Astrocyte (in vitro differentiated cells and primary cell): ENCODE measurements around the gene NUP107. TPM values are rescaled to one million over a fixed set of nuclear protein-coding genes. Genes with fewer than 3 reads are reported as not detected.
A peak's percentile ranks its signal among the peaks of the same experiment; 100 is the strongest.

ENCODE experiments used
- DNase-seq: peaks from one replicate; pipeline ENCODE4 v3.0.0-alpha.2; 2010; ENCODE audit warnings: low read depth
- FAIRE-seq: peaks from 2 replicates; lab custom pipeline; 2011; peaks lifted over from hg19 to GRCh38; lab: Jason Lieb, UNC
- H2AFZ ChIP-seq: 2 replicates; pipeline ENCODE4 v1.6.0; 2012; ENCODE audit warnings: low read depth, low read length, inconsistent platforms
- H3K27ac ChIP-seq: 2 replicates; pipeline ENCODE4 v1.5.1; 2011; ENCODE audit warnings: low read depth, low read length, inconsistent platforms
- H3K27me3 ChIP-seq: 2 replicates; pipeline ENCODE4 v1.6.0; 2011; ENCODE audit warnings: low read length, inconsistent platforms; ENCODE audit not compliant: insufficient read depth
- H3K36me3 ChIP-seq: 2 replicates; pipeline ENCODE4 v1.5.1; 2011; ENCODE audit warnings: low read length, inconsistent platforms; ENCODE audit not compliant: insufficient read depth
- H3K4me1 ChIP-seq: 2 replicates; pipeline ENCODE4 v1.5.1; 2011; ENCODE audit warnings: low read length, inconsistent platforms; ENCODE audit not compliant: insufficient read depth
- H3K4me2 ChIP-seq: 2 replicates; pipeline ENCODE4 v1.6.0; 2012; ENCODE audit warnings: low read length, inconsistent platforms
- H3K4me3 ChIP-seq: 2 replicates; pipeline ENCODE4 v1.5.1; 2011; ENCODE audit warnings: low read depth, mild to moderate bottlenecking, low read length, inconsistent platforms; ENCODE audit not compliant: insufficient read depth
- H3K79me2 ChIP-seq: 2 replicates; pipeline ENCODE4 v1.6.0; 2012; ENCODE audit warnings: mild to moderate bottlenecking, low read length, inconsistent platforms; ENCODE audit not compliant: insufficient read depth
- H3K9ac ChIP-seq: 2 replicates; pipeline ENCODE4 v1.6.0; 2012; ENCODE audit warnings: mild to moderate bottlenecking, low read length, inconsistent platforms
- H3K9me3 ChIP-seq: 2 replicates; pipeline ENCODE4 v1.5.1; 2012; ENCODE audit warnings: low read depth, mild to moderate bottlenecking, low read length, inconsistent platforms; ENCODE audit not compliant: insufficient read depth
- H4K20me1 ChIP-seq: 2 replicates; pipeline ENCODE4 v1.6.0; 2012; ENCODE audit warnings: low read length, inconsistent platforms; ENCODE audit not compliant: insufficient read depth
- H3K27ac Mint-ChIP-seq: one replicate; pipeline ENCODE4 v1.8.0; 2021; ENCODE audit warnings: mild to moderate bottlenecking, mixed read lengths; ENCODE audit not compliant: unreplicated experiment
- H3K27me3 Mint-ChIP-seq: one replicate; pipeline ENCODE4 v1.8.0; 2021; ENCODE audit warnings: low read depth, mixed read lengths; ENCODE audit not compliant: unreplicated experiment
- H3K36me3 Mint-ChIP-seq: one replicate; pipeline ENCODE4 v1.8.0; 2021; ENCODE audit warnings: low read depth, mixed read lengths; ENCODE audit not compliant: unreplicated experiment
- H3K4me1 Mint-ChIP-seq: one replicate; pipeline ENCODE4 v1.8.0; 2021; ENCODE audit warnings: low read depth, mixed read lengths; ENCODE audit not compliant: unreplicated experiment
- H3K4me3 Mint-ChIP-seq: one replicate; pipeline ENCODE4 v1.8.0; 2021; ENCODE audit warnings: mild to moderate bottlenecking, moderate library complexity, mixed read lengths; ENCODE audit not compliant: unreplicated experiment
- H3K9me3 Mint-ChIP-seq: one replicate; pipeline ENCODE4 v1.8.0; 2021; ENCODE audit warnings: mild to moderate bottlenecking, mixed read lengths; ENCODE audit not compliant: unreplicated experiment
- EZH2 ChIP-seq: IDR thresholded peaks from 2 replicates; pipeline ENCODE4 v1.6.1; 2012; ENCODE audit warnings: mild to moderate bottlenecking, low read length, inconsistent platforms; ENCODE audit not compliant: insufficient read depth
- total RNA-seq: library from RNA; stranded (reverse); gene quantifications from 2 replicates; pipeline ENCODE4 v1.2.1, GENCODE V29; 2021
- TF ChIP-seq, protein P1 (sequence below): IDR thresholded peaks from 2 replicates; pipeline ENCODE4 v1.5.1; 2011; ENCODE audit warnings: low read depth, mild to moderate bottlenecking, inconsistent platforms, low read length, moderate library complexity; ENCODE audit not compliant: insufficient read depth

NUP107 gene
- total RNA-seq, 1 donor from 2014 or later, result 42.8 TPM

- FAIRE-seq, result no peak
- peak overlapping the region; percentile 34 for H3K27ac Mint-ChIP-seq
Measured at GRCh38 chr12:68784015-68784414, 97.2 kb downstream of the NUP107 start.

GRCh38 chr12:68785358-68785757, 98.6 kb downstream of the NUP107 start:
- Mint-ChIP-seq H3K9me3 (no peaks in the 10 kb centered on the region), H3K27ac (no peak overlapping the region), H3K36me3 (peaks cover 3% of the 10 kb centered on the region), H3K27me3 (no peaks in the 10 kb centered on the region), H3K4me1 (peaks cover 35% of the 10 kb centered on the region), H3K4me3 (no peak overlapping the region)
- H3K4me3 ChIP-seq, result no peak overlapping the region
- H3K9me3 ChIP-seq, result no peaks in the 10 kb centered on the region
- H2AFZ ChIP-seq, result no peak overlapping the region
- H3K27ac ChIP-seq, result no peak overlapping the region
- H3K27me3 ChIP-seq, result no peaks in the 10 kb centered on the region
- DNase-seq (no peak), FAIRE-seq (no peak)
- no peaks in the 10 kb centered on the region for H4K20me1 ChIP-seq
- no peak overlapping the region for H3K4me2 ChIP-seq
- H3K36me3 ChIP-seq, result no peaks in the 10 kb centered on the region
- H3K4me1 ChIP-seq, result peaks cover 3% of the 10 kb centered on the region
- no peak overlapping the region for H3K9ac ChIP-seq
- TF ChIP-seq EZH2, result no peak
- TF ChIP-seq, protein P1, sequence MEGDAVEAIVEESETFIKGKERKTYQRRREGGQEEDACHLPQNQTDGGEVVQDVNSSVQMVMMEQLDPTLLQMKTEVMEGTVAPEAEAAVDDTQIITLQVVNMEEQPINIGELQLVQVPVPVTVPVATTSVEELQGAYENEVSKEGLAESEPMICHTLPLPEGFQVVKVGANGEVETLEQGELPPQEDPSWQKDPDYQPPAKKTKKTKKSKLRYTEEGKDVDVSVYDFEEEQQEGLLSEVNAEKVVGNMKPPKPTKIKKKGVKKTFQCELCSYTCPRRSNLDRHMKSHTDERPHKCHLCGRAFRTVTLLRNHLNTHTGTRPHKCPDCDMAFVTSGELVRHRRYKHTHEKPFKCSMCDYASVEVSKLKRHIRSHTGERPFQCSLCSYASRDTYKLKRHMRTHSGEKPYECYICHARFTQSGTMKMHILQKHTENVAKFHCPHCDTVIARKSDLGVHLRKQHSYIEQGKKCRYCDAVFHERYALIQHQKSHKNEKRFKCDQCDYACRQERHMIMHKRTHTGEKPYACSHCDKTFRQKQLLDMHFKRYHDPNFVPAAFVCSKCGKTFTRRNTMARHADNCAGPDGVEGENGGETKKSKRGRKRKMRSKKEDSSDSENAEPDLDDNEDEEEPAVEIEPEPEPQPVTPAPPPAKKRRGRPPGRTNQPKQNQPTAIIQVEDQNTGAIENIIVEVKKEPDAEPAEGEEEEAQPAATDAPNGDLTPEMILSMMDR, result no peak
- no peaks in the 10 kb centered on the region for H3K79me2 ChIP-seq

More at GRCh38 chr12:68784015-68784414, 97.2 kb downstream of the NUP107 start:
- no peak overlapping the region for H3K27ac ChIP-seq
- H3K9me3 ChIP-seq, result no peaks in the 10 kb centered on the region
- Mint-ChIP-seq H3K27me3 (no peaks in the 10 kb centered on the region), H3K4me3 (no peak overlapping the region), H3K36me3 (peaks cover 3% of the 10 kb centered on the region), H3K4me1 (peaks cover 32% of the 10 kb centered on the region), H3K9me3 (no peaks in the 10 kb centered on the region)
- no peak for TF ChIP-seq EZH2
- TF ChIP-seq, protein P1, result no peak
- no peak overlapping the region for H3K4me3 ChIP-seq
- no peak for DNase-seq
- no peaks in the 10 kb centered on the region for H3K79me2 ChIP-seq
- no peaks in the 10 kb centered on the region for H4K20me1 ChIP-seq
- peaks cover 3% of the 10 kb centered on the region for H3K4me1 ChIP-seq
- H3K36me3 ChIP-seq, result no peaks in the 10 kb centered on the region
- no peak overlapping the region for H3K4me2 ChIP-seq
- H2AFZ ChIP-seq, result no peak overlapping the region
- no peaks in the 10 kb centered on the region for H3K27me3 ChIP-seq
- no peak overlapping the region for H3K9ac ChIP-seq

GRCh38 chr12:68785823-68786222, 99.0 kb downstream of the NUP107 start:
- no peaks in the 10 kb centered on the region for H3K9me3 Mint-ChIP-seq
- peaks cover 3% of the 10 kb centered on the region for H3K36me3 Mint-ChIP-seq
- H4K20me1 ChIP-seq, result no peaks in the 10 kb centered on the region

More at GRCh38 chr12:68785823-68786222, 99.0 kb downstream of the NUP107 start:
- H3K4me3 Mint-ChIP-seq, result no peak overlapping the region
- no peak for DNase-seq
- H3K4me1 Mint-ChIP-seq, result peaks cover 31% of the 10 kb centered on the region
- H3K9ac ChIP-seq, result no peak overlapping the region
- peaks cover 3% of the 10 kb centered on the region for H3K4me1 ChIP-seq
- no peaks in the 10 kb centered on the region for H3K79me2 ChIP-seq
- no peak overlapping the region for H3K27ac Mint-ChIP-seq
- no peak overlapping the region for H2AFZ ChIP-seq
- H3K4me2 ChIP-seq, result no peak overlapping the region
- no peak overlapping the region for H3K27ac ChIP-seq
- FAIRE-seq, result no peak
- H3K27me3 Mint-ChIP-seq, result no peaks in the 10 kb centered on the region
- no peaks in the 10 kb centered on the region for H3K27me3 ChIP-seq
- no peaks in the 10 kb centered on the region for H3K9me3 ChIP-seq
- TF ChIP-seq, protein P1, result no peak
- no peak for TF ChIP-seq EZH2
- H3K4me3 ChIP-seq, result no peak overlapping the region
- H3K36me3 ChIP-seq, result no peaks in the 10 kb centered on the region
